ENCODE measurements around the gene DNAJB2. TPM values are rescaled to one million over a fixed set of nuclear protein-coding genes. Genes with fewer than 3 reads are reported as not detected.

The DNAJB2 gene
- total RNA-seq, 1 donor from 2014 or later: 60.9 TPM

- Histone ChIP-seq H3K36me3 (ENCODE audit: control insufficient read depth, insufficient read depth, low read length) (no peaks in the 10 kb centered on the region), H3K27me3 (ENCODE audit: control insufficient read depth, insufficient read depth, low read length) (peaks cover 45% of the 10 kb centered on the region), H3K4me3 (ENCODE audit: low read depth, low read length) (no peak overlapping the region)
- TF ChIP-seq CTCF (IDR thresholded peaks at IDR 0.05; ENCODE audit: insufficient read depth, low read length, poor library complexity, severe bottlenecking): no peak
- DNase-seq (ENCODE audit: low read depth): no peak
Observed at GRCh38 chr2:219327719-219328118, 48.6 kb downstream of the DNAJB2 start.

GRCh38 chr2:219331560-219332213 lies 52.5 kb downstream of the DNAJB2 start:
- TF ChIP-seq CTCF (IDR thresholded peaks at IDR 0.05; ENCODE audit: insufficient read depth, low read length, poor library complexity, severe bottlenecking): no peak
- Histone ChIP-seq H3K4me3 (ENCODE audit: low read depth, low read length) (no peak overlapping the region), H3K27me3 (ENCODE audit: control insufficient read depth, insufficient read depth, low read length) (peaks cover 38% of the 10 kb centered on the region), H3K36me3 (ENCODE audit: control insufficient read depth, insufficient read depth, low read length) (no peaks in the 10 kb centered on the region)
- DNase-seq (ENCODE audit: low read depth): no peak

DNA sequence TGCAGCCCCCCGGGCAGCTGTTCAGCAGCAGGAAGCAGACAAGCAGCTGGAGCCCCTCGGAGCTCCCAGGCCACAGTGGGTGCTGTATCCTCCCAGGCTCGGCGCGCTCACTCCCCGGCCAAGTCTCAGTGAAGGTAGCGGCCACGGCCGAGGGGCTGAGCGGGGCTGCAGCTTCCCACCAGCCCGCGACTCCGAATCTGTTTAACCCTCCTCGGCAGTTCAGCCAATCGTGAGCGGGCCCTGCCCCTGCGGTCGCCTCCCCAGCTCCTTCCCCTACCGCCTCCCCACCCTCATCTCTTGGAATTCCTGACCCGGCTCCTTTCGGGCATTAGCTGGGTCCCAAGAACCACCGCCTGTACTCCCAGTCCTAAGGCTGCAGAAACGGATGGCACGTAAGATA lies 53.4 kb downstream of the DNAJB2 start, which contains the start of gene RESP18:
TSS of gene RESP18 (minus strand) at position 203 of the 400 bp plus-strand sequence.
- no peak for DNase-seq (ENCODE audit: low read depth)
- no peak for TF ChIP-seq CTCF (IDR thresholded peaks at IDR 0.05; ENCODE audit: insufficient read depth, low read length, poor library complexity, severe bottlenecking)
- no peaks in the 10 kb centered on the region for H3K36me3 ChIP-seq (ENCODE audit: control insufficient read depth, insufficient read depth, low read length)
- H3K27me3 ChIP-seq (ENCODE audit: control insufficient read depth, insufficient read depth, low read length): peaks cover 31% of the 10 kb centered on the region
- no peak within 1 kb of the TSS for H3K4me3 ChIP-seq (ENCODE audit: low read depth, low read length)

GRCh38 chr2:219334076-219334475 lies 54.9 kb downstream of the DNAJB2 start:
- TF ChIP-seq CTCF (IDR thresholded peaks at IDR 0.05; ENCODE audit: insufficient read depth, low read length, poor library complexity, severe bottlenecking): no peak
- H3K27me3 ChIP-seq (ENCODE audit: control insufficient read depth, insufficient read depth, low read length): peaks cover 26% of the 10 kb centered on the region
- H3K36me3 ChIP-seq (ENCODE audit: control insufficient read depth, insufficient read depth, low read length): no peaks in the 10 kb centered on the region
- H3K4me3 ChIP-seq (ENCODE audit: low read depth, low read length): no peak overlapping the region
- no peak for DNase-seq (ENCODE audit: low read depth)

GRCh38 chr2:219335373-219335786 lies 56.2 kb downstream of the DNAJB2 start:
- DNase-seq (ENCODE audit: low read depth): no peak
- H3K27me3 ChIP-seq (ENCODE audit: control insufficient read depth, insufficient read depth, low read length): peaks cover 24% of the 10 kb centered on the region

More at GRCh38 chr2:219335373-219335786, 56.2 kb downstream of the DNAJB2 start:
- H3K4me3 ChIP-seq (ENCODE audit: low read depth, low read length): no peak overlapping the region
- no peaks in the 10 kb centered on the region for H3K36me3 ChIP-seq (ENCODE audit: control insufficient read depth, insufficient read depth, low read length)
- TF ChIP-seq CTCF (IDR thresholded peaks at IDR 0.05; ENCODE audit: insufficient read depth, low read length, poor library complexity, severe bottlenecking): no peak

Other genes with a start within 250 kb of the DNAJB2 start
- 0.07 TPM in 1 of 2 replicates, not detected in the other for gene CFAP65, start 237.8 kb upstream of the DNAJB2 start, total RNA-seq
- gene IHH, start 218.4 kb upstream of the DNAJB2 start, total RNA-seq: not detected in 2 replicates
- 16.1 and 19.1 TPM in 2 replicates for gene NHEJ1, start 118.6 kb upstream of the DNAJB2 start, total RNA-seq
- 0.84 and 1.2 TPM in 2 replicates for gene SLC23A3, start 109.3 kb upstream of the DNAJB2 start, total RNA-seq
- 54.2 and 55.3 TPM in 2 replicates for gene CNPPD1, start 102.4 kb upstream of the DNAJB2 start, total RNA-seq
- 95.2 and 111 TPM in 2 replicates for gene RETREG2, start 101.1 kb upstream of the DNAJB2 start, total RNA-seq
- 44.3 and 48.2 TPM in 2 replicates for gene ZFAND2B, start 72.6 kb upstream of the DNAJB2 start, total RNA-seq
- gene ABCB6, start 60.4 kb upstream of the DNAJB2 start, total RNA-seq: 5.8 and 7.3 TPM in 2 replicates
- 46.1 and 58.0 TPM in 2 replicates for gene ATG9A, start 49.7 kb upstream of the DNAJB2 start, total RNA-seq
- gene ANKZF1, start 49.6 kb upstream of the DNAJB2 start, total RNA-seq: 43.5 and 52.3 TPM in 2 replicates
- gene GLB1L, start 33.9 kb upstream of the DNAJB2 start, total RNA-seq: 11.6 and 19.8 TPM in 2 replicates
- gene STK16, start 33.9 kb upstream of the DNAJB2 start, total RNA-seq: 17.7 and 30.0 TPM in 2 replicates
- not detected in 2 replicates for gene TUBA4B, start 26.1 kb upstream of the DNAJB2 start, total RNA-seq
- 78.7 and 116 TPM in 2 replicates for gene TUBA4A, start 25.4 kb upstream of the DNAJB2 start, total RNA-seq
- gene PTPRN, start 30.0 kb downstream of the DNAJB2 start, total RNA-seq: 2.5 and 3.8 TPM in 2 replicates
- not detected in 2 replicates for gene RESP18, start 53.4 kb downstream of the DNAJB2 start, total RNA-seq
- gene DNPEP, start 108.5 kb downstream of the DNAJB2 start, total RNA-seq: 50.2 and 62.7 TPM in 2 replicates
- 0.55 and 0.79 TPM in 2 replicates for gene DES, start 139.0 kb downstream of the DNAJB2 start, total RNA-seq
- gene SPEG, start 155.5 kb downstream of the DNAJB2 start, total RNA-seq: 6.5 and 9.9 TPM in 2 replicates
- 34.1 and 45.0 TPM in 2 replicates for gene GMPPA, start 219.5 kb downstream of the DNAJB2 start, total RNA-seq
- gene ASIC4, start 235.1 kb downstream of the DNAJB2 start, total RNA-seq: not detected in 2 replicates